PC-9 (cell line): Measurements from ENCODE around the gene SHROOM4. TPM values are rescaled to one million over a fixed set of nuclear protein-coding genes. Genes with fewer than 3 reads are reported as not detected.

Experiments
- BruUV-seq: library from RNA; stranded (reverse); fragments of 400-500 nt; replicated peaks from 2 replicates; lab custom pipeline; 2021; lab: Mats Ljungman, UMichigan
- CTCF ChIA-PET: fragments of 300-600 bp; sonication (Branson Sonifier 250); formaldehyde crosslinking; loops from one replicate; lab custom pipeline; 2022; ENCODE audit warnings: antibody characterized with exemption; lab: Charles Lee
- POLR2A ChIA-PET: fragments of 300-600 bp; sonication (Branson Sonifier 250); formaldehyde crosslinking; loops from one replicate; lab custom pipeline; 2022; ENCODE audit warnings: antibody characterized with exemption; ENCODE audit not compliant: unreplicated experiment; lab: Charles Lee
- DNase-seq, 2 experiments: peaks; one replicate each; pipeline versions ENCODE4 v3.0.0 to v3.0.0-alpha.2; 2015 to 2022; ENCODE audit warnings: mixed read lengths in 1 of 2
- H2AFZ ChIP-seq: fragments of 200-600 bp; sonication (generic); 2 replicates; pipeline ENCODE4 v1.8.1; 2017; ENCODE audit warnings: antibody characterized with exemption
- H3F3A ChIP-seq: fragments of 200-600 bp; sonication (generic); 2 replicates; pipeline ENCODE4 v1.8.1; 2017; ENCODE audit warnings: antibody characterized with exemption, mild to moderate bottlenecking, low read depth; ENCODE audit not compliant: insufficient read depth
- H3K27ac ChIP-seq: fragments of 200-600 bp; sonication (generic); 2 replicates; pipeline ENCODE4 v1.6.1; 2016; ENCODE audit warnings: mixed run types
- H3K27me3 ChIP-seq: fragments of 200-600 bp; sonication (generic); 2 replicates; pipeline ENCODE4 v1.6.1; 2016; ENCODE audit warnings: low read depth, mixed run types; ENCODE audit not compliant: insufficient read depth
- H3K36me3 ChIP-seq: fragments of 200-600 bp; sonication (generic); 2 replicates; pipeline ENCODE4 v1.6.1; 2016; ENCODE audit warnings: low read depth, mixed run types
- H3K4me1 ChIP-seq: fragments of 200-600 bp; sonication (generic); replicated peaks from 2 replicates; pipeline ENCODE4 v1.6.1; 2016; ENCODE audit warnings: mixed run types; ENCODE audit not compliant: insufficient read depth
- H3K4me2 ChIP-seq: fragments of 200-600 bp; sonication (generic); 2 replicates; pipeline ENCODE4 v1.6.1; 2017; ENCODE audit warnings: mixed run types
- H3K4me3 ChIP-seq: fragments of 200-600 bp; sonication (generic); 2 replicates; pipeline ENCODE4 v1.6.1; 2016; ENCODE audit warnings: mixed run types
- H3K79me2 ChIP-seq: fragments of 200-600 bp; sonication (generic); 2 replicates; pipeline ENCODE4 v1.6.1; 2017; ENCODE audit warnings: low read depth, mixed run types
- H3K9me2 ChIP-seq: fragments of 200-600 bp; sonication (generic); 2 replicates; pipeline ENCODE4 v1.8.1; 2017; ENCODE audit warnings: mild to moderate bottlenecking; ENCODE audit not compliant: insufficient read depth
- H3K9me3 ChIP-seq: fragments of 200-600 bp; sonication (generic); 2 replicates; pipeline ENCODE4 v1.8.1; 2016; ENCODE audit warnings: low read depth; ENCODE audit not compliant: insufficient read depth
- H4K20me1 ChIP-seq: fragments of 200-600 bp; sonication (generic); 2 replicates; pipeline ENCODE4 v1.8.1; 2017; ENCODE audit not compliant: insufficient read depth
- EZH2 ChIP-seq: fragments of 200-600 bp; sonication (generic); IDR thresholded peaks from 2 replicates; pipeline ENCODE4 v1.8.0; 2017; ENCODE audit warnings: antibody characterized with exemption, low read depth
- intact Hi-C: fragments of 100-400 bp; cut with micrococcal nuclease; formaldehyde crosslinking; loops from one replicate; pipeline ENCODE4 v1.10.0; 2022; ENCODE audit not compliant: unreplicated experiment
- total RNA-seq: library from RNA; stranded (reverse); gene quantifications from 2 replicates; pipeline ENCODE4 v1.2.3, GENCODE V29; 2021
- TF ChIP-seq, protein P1 (sequence below): fragments of 200-600 bp; sonication (generic); conservative IDR thresholded peaks from 2 replicates; pipeline ENCODE4 v1.6.1; 2017; ENCODE audit warnings: mixed run types, antibody characterized with exemption, mild to moderate bottlenecking, moderate library complexity

Gene SHROOM4
- total RNA-seq, 1 experiment from 2014 or later, result 1.1 TPM

DNA sequence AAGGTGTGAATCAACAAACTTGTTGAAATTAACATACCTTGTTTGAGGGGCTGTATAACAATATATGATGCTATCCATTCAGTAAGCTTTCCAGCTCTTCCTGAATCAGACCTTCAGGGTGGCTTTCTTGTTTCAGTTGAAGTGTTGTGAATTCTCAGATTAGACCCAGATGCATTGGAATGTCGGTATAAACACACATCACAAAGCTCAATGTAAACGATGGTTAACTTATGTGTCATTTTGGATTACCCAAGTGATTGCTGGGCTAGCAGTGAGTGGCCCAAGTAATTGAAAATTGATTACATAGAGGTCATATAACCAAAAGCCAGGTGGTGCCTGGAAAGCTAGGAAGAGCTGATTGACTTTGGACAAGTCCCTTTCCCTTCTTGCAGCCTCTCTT lies 115.0 kb downstream of the SHROOM4 start:
- intact Hi-C loops, result loop anchor here (10.0 kb wide), 1 partner anchor 116 kb away; the partner anchor contains the start of gene SHROOM4

DNA sequence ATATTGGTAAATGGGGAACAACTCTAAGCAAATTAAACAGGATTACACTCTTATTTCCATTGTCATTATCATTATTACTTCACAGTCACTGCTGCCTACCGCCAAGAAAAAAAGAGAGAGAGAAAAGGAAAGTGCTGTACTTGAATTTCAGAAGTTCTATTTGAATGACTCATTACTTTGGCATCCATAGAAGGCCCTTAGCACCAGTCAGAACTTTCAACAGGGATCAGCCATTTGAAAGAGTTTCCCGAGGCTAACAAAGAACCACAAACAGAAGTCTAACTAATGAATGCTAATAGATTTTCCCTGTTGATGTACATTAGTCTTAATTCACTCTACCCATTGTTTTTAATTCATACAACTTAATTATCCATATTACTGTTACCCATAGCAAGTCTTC lies 116.3 kb downstream of the SHROOM4 start:
- no peak for TF ChIP-seq EZH2
- TF ChIP-seq, protein P1, sequence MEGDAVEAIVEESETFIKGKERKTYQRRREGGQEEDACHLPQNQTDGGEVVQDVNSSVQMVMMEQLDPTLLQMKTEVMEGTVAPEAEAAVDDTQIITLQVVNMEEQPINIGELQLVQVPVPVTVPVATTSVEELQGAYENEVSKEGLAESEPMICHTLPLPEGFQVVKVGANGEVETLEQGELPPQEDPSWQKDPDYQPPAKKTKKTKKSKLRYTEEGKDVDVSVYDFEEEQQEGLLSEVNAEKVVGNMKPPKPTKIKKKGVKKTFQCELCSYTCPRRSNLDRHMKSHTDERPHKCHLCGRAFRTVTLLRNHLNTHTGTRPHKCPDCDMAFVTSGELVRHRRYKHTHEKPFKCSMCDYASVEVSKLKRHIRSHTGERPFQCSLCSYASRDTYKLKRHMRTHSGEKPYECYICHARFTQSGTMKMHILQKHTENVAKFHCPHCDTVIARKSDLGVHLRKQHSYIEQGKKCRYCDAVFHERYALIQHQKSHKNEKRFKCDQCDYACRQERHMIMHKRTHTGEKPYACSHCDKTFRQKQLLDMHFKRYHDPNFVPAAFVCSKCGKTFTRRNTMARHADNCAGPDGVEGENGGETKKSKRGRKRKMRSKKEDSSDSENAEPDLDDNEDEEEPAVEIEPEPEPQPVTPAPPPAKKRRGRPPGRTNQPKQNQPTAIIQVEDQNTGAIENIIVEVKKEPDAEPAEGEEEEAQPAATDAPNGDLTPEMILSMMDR, result no peak
- CTCF ChIA-PET, result no interaction called here

More for the DNA sequence above, 115.0 kb downstream of the SHROOM4 start:
- H3K9me3 ChIP-seq, result no peaks in the 10 kb centered on the region
- no peaks in the 10 kb centered on the region for H3K79me2 ChIP-seq
- no peaks in the 10 kb centered on the region for H3K4me1 ChIP-seq
- no peaks in the 10 kb centered on the region for H3K36me3 ChIP-seq
- ChIA-PET CTCF (no interaction called here), POLR2A (no interaction called here)
- H3K27me3 ChIP-seq, result no peaks in the 10 kb centered on the region
- H3K4me3 ChIP-seq, result no peak overlapping the region
- no TSS peak for BruUV-seq
- H2AFZ ChIP-seq, result no peak overlapping the region
- TF ChIP-seq, protein P1, result no peak
- TF ChIP-seq EZH2, result no peak
- DNase-seq, result no peak
- H3K9me2 ChIP-seq, result no peaks in the 10 kb centered on the region
- H4K20me1 ChIP-seq, result no peaks in the 10 kb centered on the region
- no peak overlapping the region for H3K27ac ChIP-seq
- H3K4me2 ChIP-seq, result no peak overlapping the region
- no peaks in the 10 kb centered on the region for H3F3A ChIP-seq

DNA sequence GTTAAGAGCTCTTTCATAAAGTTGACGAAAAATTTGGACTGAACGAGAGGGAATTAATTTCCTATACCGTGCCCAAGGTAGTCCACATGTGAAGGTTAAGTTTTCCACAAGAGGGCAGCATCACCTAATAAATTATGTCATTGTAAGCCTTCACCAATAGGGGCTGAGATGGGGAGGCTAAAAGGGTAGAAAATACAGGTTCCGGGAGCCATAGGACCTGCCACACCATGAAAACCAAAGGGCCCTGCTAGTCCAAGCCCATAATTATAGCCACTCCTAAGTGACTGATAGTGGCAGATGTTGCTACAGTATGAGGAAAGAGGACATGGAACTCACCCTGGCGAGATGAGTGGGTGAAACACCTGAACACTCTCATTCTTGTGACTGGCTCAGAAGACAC lies 122.2 kb downstream of the SHROOM4 start:
- no peak overlapping the region for H3K4me2 ChIP-seq
- CTCF ChIA-PET, result interaction anchor here (0.6 kb wide), 1 partner anchor 248 kb away, joined by 8 read pairs; no protein-coding TSS in a partner anchor

More for the DNA sequence above, 116.3 kb downstream of the SHROOM4 start:
- Histone ChIP-seq H2AFZ (no peak overlapping the region), H3K36me3 (no peaks in the 10 kb centered on the region), H3K27ac (no peak overlapping the region), H3K9me3 (no peaks in the 10 kb centered on the region), H3K4me3 (no peak overlapping the region), H3K79me2 (no peaks in the 10 kb centered on the region), H3K27me3 (no peaks in the 10 kb centered on the region), H3K4me2 (no peak overlapping the region), H3K9me2 (no peaks in the 10 kb centered on the region), H3F3A (no peaks in the 10 kb centered on the region), H3K4me1 (no peaks in the 10 kb centered on the region), H4K20me1 (no peaks in the 10 kb centered on the region)
- intact Hi-C loops, result loop anchor here (10.0 kb wide), 1 partner anchor 117 kb away; the partner anchor contains the start of gene SHROOM4
- peak in 1 of 2 experiments; percentile 61 for DNase-seq
- BruUV-seq, result no TSS peak
- POLR2A ChIA-PET, result no interaction called here

More for the DNA sequence above, 122.2 kb downstream of the SHROOM4 start:
- DNase-seq, result no peak
- no TSS peak for BruUV-seq
- H3K27me3 ChIP-seq, result no peaks in the 10 kb centered on the region
- intact Hi-C loops, result loop anchor here (2.0 to 10.0 kb wide), 3 partner anchors 57 to 210 kb away; partner anchors contain the start of gene SHROOM4
- H2AFZ ChIP-seq, result no peak overlapping the region
- no peaks in the 10 kb centered on the region for H3K9me2 ChIP-seq
- no peak overlapping the region for H3K4me3 ChIP-seq
- H3K27ac ChIP-seq, result no peak overlapping the region
- H3K36me3 ChIP-seq, result no peaks in the 10 kb centered on the region
- no peaks in the 10 kb centered on the region for H3K9me3 ChIP-seq
- POLR2A ChIA-PET, result no interaction called here
- no peaks in the 10 kb centered on the region for H4K20me1 ChIP-seq
- H3F3A ChIP-seq, result no peaks in the 10 kb centered on the region
- TF ChIP-seq, protein P1, result peak; percentile 51
- TF ChIP-seq EZH2, result no peak
- no peaks in the 10 kb centered on the region for H3K79me2 ChIP-seq
- no peaks in the 10 kb centered on the region for H3K4me1 ChIP-seq
